Panc1 (cell line): ENCODE results near the gene MYRF. TPM values are rescaled to one million over a fixed set of nuclear protein-coding genes. Genes with fewer than 3 reads are reported as not detected.

Experiments used
- ATAC-seq: fragments of 200-7000 bp; cut with Tn5 transposase; 2 replicates; pipeline ENCODE4 v1.9.1; 2020; ENCODE audit warnings: mild to moderate bottlenecking, moderate library complexity
- BruUV-seq: library from RNA; stranded (reverse); fragments of 400-500 nt; replicated peaks from 2 replicates; lab custom pipeline; 2021; lab: Mats Ljungman, UMichigan
- CTCF ChIA-PET: fragments of 300-600 bp; sonication (Branson Sonifier 250); formaldehyde crosslinking; loops from one replicate; lab custom pipeline; 2022; ENCODE audit warnings: antibody characterized with exemption; lab: Charles Lee
- POLR2A ChIA-PET: fragments of 300-600 bp; sonication (Branson Sonifier 250); formaldehyde crosslinking; loops from one replicate; lab custom pipeline; 2022; ENCODE audit warnings: antibody characterized with exemption; lab: Charles Lee
- DNase-seq: peaks from one replicate; pipeline ENCODE4 v3.0.0-alpha.2; 2010; ENCODE audit warnings: low read depth, low spot score
- H3K27ac ChIP-seq: 2 replicates; pipeline ENCODE4 v1.5.1; 2011; ENCODE audit warnings: mild to moderate bottlenecking, low read length, inconsistent platforms
- H3K27me3 ChIP-seq: fragments of 200-500 bp; sonication (Bioruptor generic); 2 replicates; pipeline ENCODE4 v1.6.0; 2014; ENCODE audit warnings: low read length, inconsistent platforms; ENCODE audit not compliant: control insufficient read depth, insufficient read depth
- H3K36me3 ChIP-seq: fragments of 200-500 bp; sonication (Bioruptor generic); 2 replicates; pipeline ENCODE4 v1.5.1; 2014; ENCODE audit warnings: inconsistent platforms, mild to moderate bottlenecking, low read length, moderate library complexity; ENCODE audit not compliant: control insufficient read depth, insufficient read depth
- H3K4me1 ChIP-seq: 2 replicates; pipeline ENCODE4 v1.5.1; 2011; ENCODE audit warnings: inconsistent platforms, mild to moderate bottlenecking, low read length, moderate library complexity; ENCODE audit not compliant: control insufficient read depth, insufficient read depth
- H3K4me3 ChIP-seq, 2 experiments: 2 replicates each; pipeline ENCODE4 v1.5.1; 2011 to 2012; ENCODE audit warnings: low read depth in 2 of 2, low read length in 2 of 2, mild to moderate bottlenecking in 2 of 2, inconsistent platforms in 1 of 2, moderate library complexity in 1 of 2
- H3K9me3 ChIP-seq: fragments of 200-500 bp; sonication (Bioruptor generic); 2 replicates; pipeline ENCODE4 v1.5.1; 2014; ENCODE audit warnings: low read depth, mild to moderate bottlenecking, inconsistent platforms, low read length, moderate library complexity; ENCODE audit not compliant: control insufficient read depth, insufficient read depth
- CTCF ChIP-seq: fragments of 450-650 bp; IDR thresholded peaks from 2 replicates; pipeline ENCODE4 v1.5.1; 2017; ENCODE audit warnings: mild to moderate bottlenecking
- POLR2AphosphoS5 ChIP-seq: IDR thresholded peaks from 2 replicates; pipeline ENCODE4 v1.6.1; 2012; ENCODE audit warnings: mild to moderate bottlenecking, low read depth, low read length, moderate library complexity
- REST ChIP-seq, 2 experiments: IDR thresholded peaks; 2 replicates each; pipeline ENCODE4 v1.6.1; 2011 to 2012; ENCODE audit warnings: low read depth in 2 of 2, control low read depth in 1 of 2, low read length in 1 of 2, mild to moderate bottlenecking in 1 of 2, moderate library complexity in 1 of 2; ENCODE audit not compliant: insufficient read depth in 1 of 2
- SIN3A ChIP-seq: IDR thresholded peaks from 2 replicates; pipeline ENCODE4 v1.6.1; 2012; ENCODE audit warnings: low read depth, mild to moderate bottlenecking, low read length, moderate library complexity, borderline replicate concordance; ENCODE audit not compliant: insufficient read depth
- TCF7L2 ChIP-seq: IDR thresholded peaks from 2 replicates; pipeline ENCODE4 v1.6.1; 2011; ENCODE audit warnings: mild to moderate bottlenecking, low read depth, low read length, inconsistent platforms
- in situ Hi-C: cut with HindIII; loops from 2 replicates; pipeline ENCODE4 v1.10.0; 2016; ENCODE audit warnings: low sequenced_read_pairs, low pct_unique_long_range_greater_than_20kb
- intact Hi-C: fragments of 100-400 bp; cut with micrococcal nuclease; formaldehyde crosslinking; loops from one replicate; pipeline ENCODE4 v1.10.0; 2022; ENCODE audit not compliant: unreplicated experiment
- total RNA-seq: library from RNA; stranded (reverse); gene quantifications from one replicate; pipeline ENCODE4 v1.2.1, GENCODE V29; 2021; ENCODE audit not compliant: unreplicated experiment

Gene MYRF
- total RNA-seq, 1 experiment from 2014 or later = 2.8 TPM

- Histone ChIP-seq H3K4me1 (no peaks in the 10 kb centered on the region), H3K9me3 (no peaks in the 10 kb centered on the region), H3K4me3 (no peak overlapping the region), H3K36me3 (no peaks in the 10 kb centered on the region), H3K27ac (no peak overlapping the region), H3K27me3 (no peaks in the 10 kb centered on the region)
- no peak for ATAC-seq
- ChIA-PET POLR2A (no interaction called here), CTCF (no interaction called here)
- intact Hi-C loops = no loop called here
- in situ Hi-C loops = no loop called here
- no peak for DNase-seq
- no TSS peak for BruUV-seq
- TF ChIP-seq TCF7L2 (no peak), REST (IDR thresholded peaks at IDR 0.05; ENCODE audit: insufficient read depth in 1 of 2, low read depth in 2 of 2, low read length in 1 of 2) (no peak), SIN3A (no peak), CTCF (no peak), POLR2AphosphoS5 (no peak)
Measured at GRCh38 chr11:61738776-61739175, 13.7 kb upstream of the MYRF start.

GRCh38 chr11:61739413-61739812, 13.0 kb upstream of the MYRF start:
- Histone ChIP-seq H3K36me3 (no peaks in the 10 kb centered on the region), H3K4me3 (no peak overlapping the region), H3K27ac (no peak overlapping the region), H3K9me3 (no peaks in the 10 kb centered on the region), H3K4me1 (no peaks in the 10 kb centered on the region), H3K27me3 (no peaks in the 10 kb centered on the region)
- intact Hi-C loops (no loop called here), in situ Hi-C loops (no loop called here)
- DNase-seq = no peak
- no peak for ATAC-seq
- TF ChIP-seq POLR2AphosphoS5 (no peak), SIN3A (no peak), REST (IDR thresholded peaks at IDR 0.05; ENCODE audit: insufficient read depth in 1 of 2, low read depth in 2 of 2, low read length in 1 of 2) (no peak), TCF7L2 (no peak), CTCF (no peak)
- CTCF ChIA-PET = interaction anchor here (0.6 kb wide), 1 partner anchor 56 kb away, joined by 11 read pairs; no protein-coding TSS in a partner anchor
- BruUV-seq = no TSS peak
- POLR2A ChIA-PET = interaction anchor here (0.5 kb wide), 1 partner anchor 28 kb away, joined by 3 read pairs; no protein-coding TSS in a partner anchor
